Large intestine (tissue), 3 donors: ENCODE results near the gene PIGC. TPM values are rescaled to one million over a fixed set of nuclear protein-coding genes. Genes with fewer than 3 reads are reported as not detected.

Experiments
- DNase-seq, 2 donors: peaks; one replicate each; pipeline versions ENCODE4 v3.0.0 to v3.0.0-alpha.2; 2013
- H3K27ac ChIP-seq: one replicate; pipeline ENCODE4 v1.5.1; 2013; ENCODE audit warnings: low read length
- H3K27me3 ChIP-seq: 2 replicates; pipeline ENCODE4 v1.6.1; 2013; ENCODE audit warnings: low read length; ENCODE audit not compliant: control insufficient read depth, insufficient read depth
- H3K36me3 ChIP-seq: 2 replicates; pipeline ENCODE4 v1.6.1; 2013; ENCODE audit warnings: low read length; ENCODE audit not compliant: control insufficient read depth, insufficient read depth
- H3K4me1 ChIP-seq: one replicate; pipeline ENCODE4 v1.6.1; 2013; ENCODE audit warnings: low read length; ENCODE audit not compliant: control insufficient read depth, insufficient read depth
- H3K4me3 ChIP-seq: one replicate; pipeline ENCODE4 v1.5.1; 2013; ENCODE audit warnings: low read length
- H3K9me3 ChIP-seq: one replicate; pipeline ENCODE4 v1.6.1; 2013; ENCODE audit warnings: mild to moderate bottlenecking, low read depth, low read length, moderate library complexity; ENCODE audit not compliant: control insufficient read depth
- WGBS: methylation state at CpG from one replicate; pipeline ENCODE4 v1.1.5; 2013; ENCODE audit warnings: low lambda C conversion rate; ENCODE audit not compliant: insufficient coverage; 5-methylcytosine and 5-hydroxymethylcytosine counted together
- polyA plus RNA-seq: library from polyadenylated mRNA; unstranded; fragments of 120-200 nt; gene quantifications from one replicate; pipeline ENCODE4 v1.2.1, GENCODE V29; 2013

PIGC gene
- polyA plus RNA-seq, 1 donor = 30.6 TPM

- H3K4me1 ChIP-seq = no peaks in the 10 kb centered on the region
- no peaks in the 10 kb centered on the region for H3K36me3 ChIP-seq
- no CpG with 5 or more reads among the region's 1 CpG for WGBS
- H3K27ac ChIP-seq = no peak overlapping the region
- DNase-seq = no peak
- H3K9me3 ChIP-seq = no peaks in the 10 kb centered on the region
- no peak overlapping the region for H3K4me3 ChIP-seq
- no peaks in the 10 kb centered on the region for H3K27me3 ChIP-seq
These were observed 26.3 kb downstream of the PIGC start for GRCh38 chr1:172417557-172417956.

GRCh38 chr1:172416496-172417035 lies 27.3 kb downstream of the PIGC start:
- Histone ChIP-seq H3K4me1 (no peaks in the 10 kb centered on the region), H3K27me3 (no peaks in the 10 kb centered on the region), H3K36me3 (no peaks in the 10 kb centered on the region), H3K27ac (no peak overlapping the region), H3K4me3 (no peak overlapping the region), H3K9me3 (no peaks in the 10 kb centered on the region)
- no peak for DNase-seq
- no CpG with 5 or more reads among the region's 4 CpGs for WGBS

- Histone ChIP-seq H3K27me3 (no peaks in the 10 kb centered on the region), H3K4me1 (no peaks in the 10 kb centered on the region), H3K4me3 (no peak overlapping the region), H3K27ac (no peak overlapping the region), H3K36me3 (no peaks in the 10 kb centered on the region), H3K9me3 (no peaks in the 10 kb centered on the region)
- no peak for DNase-seq
These were observed 29.5 kb downstream of the PIGC start for GRCh38 chr1:172414331-172414730.

GRCh38 chr1:172411791-172412338 lies 32.0 kb downstream of the PIGC start:
- no peaks in the 10 kb centered on the region for H3K4me1 ChIP-seq
- no peaks in the 10 kb centered on the region for H3K36me3 ChIP-seq
- H3K4me3 ChIP-seq = no peak overlapping the region
- H3K9me3 ChIP-seq = no peaks in the 10 kb centered on the region
- DNase-seq = no peak
- 80% methylated on average over 1 of the region's 2 CpGs for WGBS
- H3K27ac ChIP-seq = no peak overlapping the region
- H3K27me3 ChIP-seq = no peaks in the 10 kb centered on the region

- Histone ChIP-seq H3K27ac (no peak overlapping the region), H3K36me3 (no peaks in the 10 kb centered on the region), H3K27me3 (no peaks in the 10 kb centered on the region), H3K4me1 (no peaks in the 10 kb centered on the region), H3K4me3 (no peak overlapping the region), H3K9me3 (no peaks in the 10 kb centered on the region)
- no CpG with 5 or more reads among the region's 1 CpG for WGBS
- no peak for DNase-seq
These were observed 33.8 kb downstream of the PIGC start for GRCh38 chr1:172410027-172410426.

GRCh38 chr1:172408958-172409357 lies 34.9 kb downstream of the PIGC start:
- H3K36me3 ChIP-seq = no peaks in the 10 kb centered on the region
- H3K9me3 ChIP-seq = no peaks in the 10 kb centered on the region
- no peaks in the 10 kb centered on the region for H3K4me1 ChIP-seq
- no peak overlapping the region for H3K27ac ChIP-seq
- no peak overlapping the region for H3K4me3 ChIP-seq
- no CpG with 5 or more reads among the region's 1 CpG for WGBS
- no peak for DNase-seq
- no peaks in the 10 kb centered on the region for H3K27me3 ChIP-seq

- Histone ChIP-seq H3K4me1 (no peaks in the 10 kb centered on the region), H3K27ac (no peak overlapping the region), H3K36me3 (no peaks in the 10 kb centered on the region), H3K9me3 (no peaks in the 10 kb centered on the region), H3K27me3 (no peaks in the 10 kb centered on the region), H3K4me3 (no peak overlapping the region)
- DNase-seq = no peak
- WGBS = no CpG with 5 or more reads among the region's 1 CpG
These were observed 36.9 kb downstream of the PIGC start for GRCh38 chr1:172406968-172407367.

GRCh38 chr1:172405912-172406311 lies 38.0 kb downstream of the PIGC start:
- no peaks in the 10 kb centered on the region for H3K27me3 ChIP-seq
- no peaks in the 10 kb centered on the region for H3K9me3 ChIP-seq
- H3K36me3 ChIP-seq = no peaks in the 10 kb centered on the region
- H3K4me1 ChIP-seq = no peaks in the 10 kb centered on the region
- no peak overlapping the region for H3K4me3 ChIP-seq
- no peak for DNase-seq
- H3K27ac ChIP-seq = no peak overlapping the region

- Histone ChIP-seq H3K36me3 (no peaks in the 10 kb centered on the region), H3K9me3 (no peaks in the 10 kb centered on the region), H3K4me3 (no peak overlapping the region), H3K27me3 (no peaks in the 10 kb centered on the region), H3K27ac (no peak overlapping the region), H3K4me1 (peaks cover 6% of the 10 kb centered on the region)
- no peak for DNase-seq
These were observed 39.7 kb downstream of the PIGC start for GRCh38 chr1:172404121-172404520.

GRCh38 chr1:172402878-172403569 lies 40.8 kb downstream of the PIGC start:
- 100% methylated on average over 1 of the region's 1 CpG for WGBS
- peaks cover 6% of the 10 kb centered on the region for H3K4me1 ChIP-seq
- no peaks in the 10 kb centered on the region for H3K36me3 ChIP-seq
- no peaks in the 10 kb centered on the region for H3K9me3 ChIP-seq
- H3K27ac ChIP-seq = no peak overlapping the region
- no peak for DNase-seq
- H3K27me3 ChIP-seq = no peaks in the 10 kb centered on the region
- no peak overlapping the region for H3K4me3 ChIP-seq

GRCh38 chr1:172401892-172402291 lies 42.0 kb downstream of the PIGC start:
- H3K27ac ChIP-seq = no peak overlapping the region
- H3K4me3 ChIP-seq = no peak overlapping the region
- 80% methylated on average over 2 of the region's 5 CpGs for WGBS
- H3K4me1 ChIP-seq = peaks cover 6% of the 10 kb centered on the region
- no peaks in the 10 kb centered on the region for H3K9me3 ChIP-seq
- H3K27me3 ChIP-seq = no peaks in the 10 kb centered on the region
- H3K36me3 ChIP-seq = no peaks in the 10 kb centered on the region
- DNase-seq = no peak
